ENCODE data around the gene ZNF682. TPM values are rescaled to one million over a fixed set of nuclear protein-coding genes. Genes with fewer than 3 reads are reported as not detected.
"Not testable (repeated sequence)": the region's sequence is repeated elsewhere in the genome, so short reads cannot be mapped to it uniquely, and the experiment has no call there.

The ZNF682 gene
- total RNA-seq, 1 donor from 2014 or later = 9.6 TPM

DNA sequence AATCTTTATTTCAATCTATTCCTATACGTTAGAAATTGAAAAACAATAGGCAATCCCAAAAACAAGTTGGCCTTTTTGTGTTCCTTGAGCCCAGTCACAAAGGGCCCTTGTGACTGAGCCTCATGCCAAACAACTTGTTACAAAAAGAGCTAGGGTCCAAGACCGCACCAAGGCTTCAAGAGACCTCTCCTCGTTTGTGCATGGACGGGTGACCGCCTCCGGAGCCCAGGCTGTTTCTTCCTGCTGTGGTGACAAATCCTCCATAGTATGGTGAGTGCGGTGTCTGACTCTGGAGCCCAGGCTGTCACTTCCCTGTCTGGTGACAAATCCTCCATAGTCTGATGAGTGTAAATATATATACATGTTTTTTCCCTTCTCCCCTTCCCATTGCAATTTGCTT is 74.9 kb downstream of the ZNF682 start:
- Histone ChIP-seq H3K27me3 (no peaks in the 10 kb centered on the region), H3K4me3 (no peak overlapping the region), H3K36me3 (no peaks in the 10 kb centered on the region), H3K4me1 (no peaks in the 10 kb centered on the region), H3K9me3 (peaks cover 12% of the 10 kb centered on the region), H3K27ac (no peak overlapping the region)
- DNase-seq (no peak), ATAC-seq (no peak)
- TF ChIP-seq, protein P1, sequence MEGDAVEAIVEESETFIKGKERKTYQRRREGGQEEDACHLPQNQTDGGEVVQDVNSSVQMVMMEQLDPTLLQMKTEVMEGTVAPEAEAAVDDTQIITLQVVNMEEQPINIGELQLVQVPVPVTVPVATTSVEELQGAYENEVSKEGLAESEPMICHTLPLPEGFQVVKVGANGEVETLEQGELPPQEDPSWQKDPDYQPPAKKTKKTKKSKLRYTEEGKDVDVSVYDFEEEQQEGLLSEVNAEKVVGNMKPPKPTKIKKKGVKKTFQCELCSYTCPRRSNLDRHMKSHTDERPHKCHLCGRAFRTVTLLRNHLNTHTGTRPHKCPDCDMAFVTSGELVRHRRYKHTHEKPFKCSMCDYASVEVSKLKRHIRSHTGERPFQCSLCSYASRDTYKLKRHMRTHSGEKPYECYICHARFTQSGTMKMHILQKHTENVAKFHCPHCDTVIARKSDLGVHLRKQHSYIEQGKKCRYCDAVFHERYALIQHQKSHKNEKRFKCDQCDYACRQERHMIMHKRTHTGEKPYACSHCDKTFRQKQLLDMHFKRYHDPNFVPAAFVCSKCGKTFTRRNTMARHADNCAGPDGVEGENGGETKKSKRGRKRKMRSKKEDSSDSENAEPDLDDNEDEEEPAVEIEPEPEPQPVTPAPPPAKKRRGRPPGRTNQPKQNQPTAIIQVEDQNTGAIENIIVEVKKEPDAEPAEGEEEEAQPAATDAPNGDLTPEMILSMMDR (IDR thresholded peaks at IDR 0.05) = no peak
- intact Hi-C loops (cut with DNase I) = no loop called here

DNA sequence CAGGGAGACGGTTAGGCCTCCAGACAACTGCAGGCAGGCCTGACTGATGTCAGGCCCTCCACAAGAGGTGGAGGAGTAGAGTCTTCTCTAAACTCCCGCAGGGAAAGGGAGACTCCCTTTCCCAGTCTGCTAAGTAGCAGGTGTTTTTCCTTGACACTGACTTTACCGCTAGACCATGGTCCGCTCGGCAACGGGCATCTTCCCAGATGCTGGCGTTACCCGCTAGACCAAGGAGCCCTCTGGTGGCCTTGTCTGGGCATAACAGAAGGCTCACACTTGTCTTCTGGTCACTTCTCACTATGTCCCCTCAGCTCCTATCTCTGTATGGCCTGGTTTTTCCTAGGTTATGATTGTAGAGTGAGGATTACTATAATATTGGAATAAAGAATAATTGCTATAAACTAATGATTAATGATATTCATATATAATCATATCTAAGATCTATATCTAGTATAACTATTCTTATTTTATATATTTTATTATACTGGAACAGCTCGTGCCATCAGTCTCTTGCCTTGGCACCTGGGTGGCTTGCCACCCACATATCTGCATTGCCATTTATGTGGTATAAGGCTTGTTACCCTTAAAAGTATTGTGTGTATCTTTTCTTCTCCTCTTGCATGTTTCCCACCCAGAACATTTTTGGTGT is 80.0 kb downstream of the ZNF682 start:
- ATAC-seq, H3K36me3 ChIP-seq, H3K4me3 ChIP-seq, H3K4me1 ChIP-seq, H3K27ac ChIP-seq, H3K27me3 ChIP-seq, H3K9me3 ChIP-seq: not testable (repeated sequence)
- intact Hi-C loops (cut with DNase I) = loop anchor here (10.0 kb wide), 1 partner anchor 424 kb away; the partner anchor contains the start of gene CILP2
- peak; percentile 79 for DNase-seq
- TF ChIP-seq, protein P1 (IDR thresholded peaks at IDR 0.05) = peak; percentile 77

DNA sequence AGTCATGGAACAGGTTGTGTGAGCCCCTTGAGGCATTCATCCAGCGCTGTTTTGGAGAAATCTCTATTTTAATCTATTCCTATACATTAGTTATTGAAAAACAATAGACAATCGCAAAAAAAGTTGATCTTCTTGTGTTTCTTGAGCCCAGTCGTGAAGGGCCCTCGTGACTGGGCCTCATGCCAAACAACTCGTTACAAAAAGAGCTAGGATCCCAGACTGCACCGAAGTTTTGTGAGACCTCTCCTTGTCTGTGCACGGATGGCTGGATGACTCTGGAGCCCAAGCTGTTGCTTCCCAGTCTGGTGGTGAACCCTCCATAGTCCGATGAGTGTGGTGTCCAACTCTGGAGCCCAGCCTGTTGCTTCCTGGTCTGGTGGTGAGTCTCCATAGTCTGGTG is 81.5 kb downstream of the ZNF682 start:
- H3K9me3 ChIP-seq, H3K4me3 ChIP-seq: not testable (repeated sequence)
- intact Hi-C loops (cut with DNase I) = loop anchor here (10.0 kb wide), 1 partner anchor 423 kb away; the partner anchor contains the start of gene CILP2

DNA sequence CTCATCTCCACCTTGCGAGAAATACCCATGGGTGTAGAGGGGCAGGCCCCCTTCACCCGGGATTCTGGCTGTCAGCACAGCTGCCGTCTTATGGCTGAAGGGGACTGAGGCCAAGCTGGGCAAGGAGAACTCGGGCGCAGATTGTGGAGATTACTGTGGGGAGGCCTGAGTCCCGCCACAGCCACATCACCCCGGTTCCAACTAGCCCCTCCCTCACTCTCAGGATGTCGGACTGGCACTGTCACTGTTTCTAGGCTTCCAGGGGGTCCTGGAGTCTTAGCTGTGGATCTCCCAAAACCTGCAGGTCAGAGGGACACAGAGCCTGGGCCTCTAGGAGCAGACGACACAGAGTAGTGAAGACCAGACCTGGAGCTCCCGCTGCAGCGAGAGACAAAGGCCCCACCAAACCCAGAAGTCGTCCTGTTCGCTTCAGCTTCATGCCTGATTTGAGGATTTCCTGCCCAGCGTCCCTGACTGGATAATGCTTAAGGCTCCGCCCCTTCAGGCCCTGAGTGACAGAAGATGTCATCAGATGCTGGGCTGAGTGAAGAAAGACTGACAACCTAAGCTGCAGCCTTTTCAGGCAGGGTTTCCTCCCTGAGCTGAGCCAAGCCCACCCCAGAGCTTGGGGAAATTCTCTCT is 82.8 kb downstream of the ZNF682 start:
- H3K4me1 ChIP-seq = no peaks in the 10 kb centered on the region
- no peaks in the 10 kb centered on the region for H3K36me3 ChIP-seq
- no peaks in the 10 kb centered on the region for H3K9me3 ChIP-seq
- TF ChIP-seq, protein P1 (IDR thresholded peaks at IDR 0.05) = no peak
- intact Hi-C loops (cut with DNase I) = loop anchor here (10.0 kb wide), 1 partner anchor 422 kb away; the partner anchor contains the start of gene CILP2
- H3K27ac ChIP-seq = no peak overlapping the region
- DNase-seq (no peak), ATAC-seq (no peak)
- H3K27me3 ChIP-seq = no peaks in the 10 kb centered on the region
- no peak overlapping the region for H3K4me3 ChIP-seq

More for the DNA sequence above, 81.5 kb downstream of the ZNF682 start:
- not testable (repeated sequence) for DNase-seq, ATAC-seq, H3K27me3 ChIP-seq, H3K27ac ChIP-seq, H3K36me3 ChIP-seq, H3K4me1 ChIP-seq

DNA sequence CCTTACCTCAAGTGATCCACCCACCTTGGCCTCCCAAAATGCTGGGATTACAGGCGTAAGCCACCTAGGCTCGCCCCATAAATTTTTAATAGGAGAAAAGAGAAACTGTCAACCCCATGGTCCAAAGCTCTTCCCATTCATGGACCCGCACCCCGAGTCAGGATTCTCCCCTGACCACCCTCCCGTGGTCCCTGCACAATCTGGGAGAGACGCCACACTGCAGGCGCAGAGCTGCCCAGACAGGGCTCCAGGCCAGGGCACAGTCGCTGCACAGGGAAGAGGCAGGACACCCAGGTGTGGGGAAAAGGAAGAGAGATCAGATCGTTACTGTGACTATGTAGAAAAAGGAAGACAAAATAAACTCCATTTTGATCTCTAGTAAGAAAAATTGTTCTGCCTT is 84.1 kb downstream of the ZNF682 start:
- Histone ChIP-seq H3K27me3 (no peaks in the 10 kb centered on the region), H3K4me1 (no peaks in the 10 kb centered on the region), H3K27ac (no peak overlapping the region), H3K36me3 (no peaks in the 10 kb centered on the region), H3K4me3 (no peak overlapping the region), H3K9me3 (no peaks in the 10 kb centered on the region)
- TF ChIP-seq, protein P1 (IDR thresholded peaks at IDR 0.05) = no peak
- intact Hi-C loops (cut with DNase I) = loop anchor here (10.0 kb wide), 1 partner anchor 420 kb away; the partner anchor contains the start of gene CILP2
- ATAC-seq (no peak), DNase-seq (no peak)

Other genes with a start within 250 kb of the ZNF682 start
- 22.1 TPM for gene ZNF506, start 217.8 kb downstream of the ZNF682 start, total RNA-seq
- 8.1 TPM for gene ZNF253, start 173.6 kb downstream of the ZNF682 start, total RNA-seq
- gene ZNF93, start 138.6 kb downstream of the ZNF682 start, total RNA-seq = 1.9 TPM
- gene ZNF90, start 38.5 kb upstream of the ZNF682 start, total RNA-seq = 7.6 TPM
- 4.3 TPM for gene ZNF486, start 127.7 kb upstream of the ZNF682 start, total RNA-seq

All from upper lobe of right lung (tissue), 1 donor.